HG02588 (cell line): ENCODE data around the gene ZNF462.
A peak's percentile ranks its signal among the peaks of the same experiment; 100 is the strongest.
"Not testable (repeated sequence)": the region's sequence is repeated elsewhere in the genome, so short reads cannot be mapped to it uniquely, and the experiment has no call there.

Experiments
- ATAC-seq: cut with Tn5 transposase; IDR thresholded peaks from one replicate; pipeline ENCODE4 v1.9.1; 2021; ENCODE audit warnings: mild to moderate bottlenecking, moderate library complexity; ENCODE audit not compliant: unreplicated experiment

ZNF462 gene

GRCh38 chr9:106989904-106990303, 126.9 kb downstream of the ZNF462 start:
- ATAC-seq = not testable (repeated sequence)

GRCh38 chr9:106992186-106992585, 129.2 kb downstream of the ZNF462 start:
- ATAC-seq = no peak

DNA sequence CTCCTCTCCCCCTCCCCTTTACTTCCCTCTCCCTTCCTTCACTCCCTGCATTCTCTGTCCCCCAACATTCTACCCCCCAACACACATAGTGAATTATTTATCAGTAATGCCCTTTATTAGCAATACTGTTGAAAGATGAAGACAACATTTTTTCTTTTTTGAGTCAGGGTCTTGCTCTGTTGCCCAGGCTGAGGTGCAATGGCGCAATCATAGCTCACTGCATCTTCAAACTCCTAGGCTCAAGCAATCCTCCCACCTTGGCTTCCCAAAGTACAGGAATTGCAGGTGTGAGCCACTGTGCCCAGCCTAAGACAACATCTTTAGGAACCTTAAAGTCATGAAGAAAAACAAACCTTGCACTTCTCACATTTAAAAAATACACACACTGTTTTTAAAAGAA, 130.6 kb downstream of the ZNF462 start:
- no peak for ATAC-seq

- ATAC-seq = no peak
These were observed 131.5 kb downstream of the ZNF462 start for GRCh38 chr9:106994463-106994862.

GRCh38 chr9:107000218-107000617, 137.3 kb downstream of the ZNF462 start:
- ATAC-seq = no peak

- no peak for ATAC-seq
These were observed 142.2 kb downstream of the ZNF462 start for GRCh38 chr9:107005201-107005600.

DNA sequence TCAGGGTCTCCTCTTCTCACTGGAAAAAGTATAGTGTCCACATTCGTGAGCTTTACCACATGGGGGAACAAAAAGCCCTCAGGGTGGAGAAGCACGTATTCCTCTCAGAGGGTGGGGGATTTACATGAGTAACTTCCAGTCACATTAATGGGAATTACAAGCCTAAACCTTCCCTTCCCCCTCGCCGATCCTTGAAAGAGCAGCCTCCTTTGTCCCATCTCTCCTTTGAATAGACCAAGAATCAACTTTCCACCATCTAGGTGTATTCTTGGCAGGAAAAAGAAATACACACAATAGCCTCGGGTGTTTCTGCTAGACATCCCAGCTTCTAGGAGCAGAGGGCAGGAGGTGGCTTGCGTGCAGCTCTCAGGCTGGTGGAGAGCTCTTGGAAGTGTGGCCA, 144.4 kb downstream of the ZNF462 start:
- no peak for ATAC-seq

- no peak for ATAC-seq
These were observed 145.0 kb downstream of the ZNF462 start for GRCh38 chr9:107008011-107008410.

GRCh38 chr9:107008447-107008846, 145.5 kb downstream of the ZNF462 start:
- no peak for ATAC-seq

DNA sequence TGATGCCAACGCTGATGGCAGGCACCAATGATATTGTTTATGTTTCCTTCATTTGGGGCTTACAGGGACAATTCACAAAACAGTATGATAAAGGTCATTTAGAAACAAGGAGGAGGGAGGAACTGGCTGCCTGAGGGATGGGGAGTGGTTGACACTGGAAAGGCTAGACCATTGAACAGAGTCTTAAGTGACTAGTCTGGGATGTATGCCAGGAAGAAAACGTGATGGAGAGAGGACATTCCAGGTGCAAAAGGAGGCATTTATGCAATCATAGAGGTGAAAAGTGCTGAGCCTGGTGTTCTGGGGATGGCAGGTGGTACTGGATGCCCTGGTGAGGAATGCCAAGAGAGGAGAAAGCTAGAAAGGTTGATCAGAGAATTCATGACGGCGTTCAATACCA, 153.4 kb downstream of the ZNF462 start:
- no peak for ATAC-seq

DNA sequence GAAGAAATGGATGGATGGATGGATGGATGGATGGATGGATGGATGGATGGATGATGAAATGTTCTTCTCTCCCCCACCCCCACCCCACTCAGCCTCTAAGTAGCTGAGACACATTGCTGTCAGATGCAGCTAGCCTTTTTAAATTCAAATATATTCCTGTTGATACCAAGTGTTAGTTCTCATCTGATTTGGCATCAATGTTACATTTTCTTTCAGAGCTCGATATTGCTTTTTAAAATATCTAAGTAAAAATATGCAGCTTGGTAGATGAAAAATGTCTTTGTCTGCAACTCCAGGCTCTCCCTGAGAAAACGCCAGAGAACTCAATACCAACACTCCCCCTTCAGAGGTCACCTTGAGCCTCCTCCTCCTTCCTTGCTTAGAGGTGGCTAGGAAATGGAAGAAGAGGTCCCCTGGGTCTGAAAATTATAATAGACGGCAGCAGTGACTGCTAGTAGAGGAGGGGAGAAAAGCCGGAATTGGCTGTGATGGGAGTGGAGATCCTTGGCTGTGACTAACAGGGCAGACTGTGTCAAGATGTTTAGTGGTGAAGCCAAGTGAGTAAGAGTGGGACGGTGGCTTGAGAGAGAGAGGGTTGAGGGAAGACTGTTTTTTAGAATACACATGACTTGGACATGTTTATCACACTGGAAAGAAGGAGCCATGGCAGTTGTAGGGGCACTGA, 156.0 kb downstream of the ZNF462 start:
- no peak for ATAC-seq

DNA sequence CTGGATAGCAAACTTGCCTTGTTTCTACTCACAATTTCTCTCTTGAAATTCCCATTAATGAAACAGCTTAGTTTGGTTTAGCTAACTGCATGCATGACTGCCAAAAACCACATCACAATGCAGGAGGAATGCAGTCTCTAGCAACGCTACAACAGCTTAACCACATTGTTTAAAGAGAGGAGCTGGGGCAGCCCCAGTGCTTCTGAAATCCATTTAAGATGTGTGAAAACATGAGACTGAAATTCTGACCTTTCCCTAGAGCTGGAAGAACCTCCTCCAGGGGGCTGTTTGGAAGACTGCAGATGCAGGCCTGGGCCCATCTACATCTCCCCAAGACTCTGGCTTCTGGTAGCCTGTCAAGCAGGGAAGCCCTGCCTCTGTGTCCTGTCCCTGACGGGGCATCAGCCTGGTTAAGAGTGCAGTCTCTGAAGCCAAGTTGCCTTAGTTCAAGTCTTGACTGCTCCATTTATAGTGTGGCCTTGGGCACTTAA, 157.1 kb downstream of the ZNF462 start:
- ATAC-seq = no peak

DNA sequence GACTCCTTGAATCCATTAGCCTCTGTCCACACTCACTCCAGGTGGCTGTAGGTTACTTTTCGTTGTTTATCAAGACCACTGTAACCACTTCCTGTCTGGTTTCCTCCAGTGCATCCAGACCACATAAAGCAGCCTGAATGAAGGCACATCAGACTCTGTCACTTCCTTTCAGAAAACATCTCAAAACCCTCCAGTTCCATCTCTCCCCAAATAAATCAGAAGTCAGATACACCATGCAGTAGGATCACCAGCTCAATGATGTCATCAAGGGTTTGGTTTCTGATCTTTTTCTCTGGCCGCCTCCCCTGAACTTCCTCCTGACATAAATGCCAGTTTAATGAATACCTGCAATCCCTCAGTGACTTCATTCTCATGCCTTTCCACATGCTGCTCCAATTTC, 161.2 kb downstream of the ZNF462 start:
- ATAC-seq = peak; percentile 67

GRCh38 chr9:107025260-107026035, 162.5 kb downstream of the ZNF462 start:
- no peak for ATAC-seq

- no peak for ATAC-seq
These were observed 166.2 kb downstream of the ZNF462 start for GRCh38 chr9:107029146-107029545.

- ATAC-seq = no peak
These were observed 171.0 kb downstream of the ZNF462 start for GRCh38 chr9:107033966-107034365.

- no peak for ATAC-seq
These were observed 171.9 kb downstream of the ZNF462 start for GRCh38 chr9:107034831-107035230.

- ATAC-seq = no peak
These were observed 173.4 kb downstream of the ZNF462 start for GRCh38 chr9:107036367-107036766.

DNA sequence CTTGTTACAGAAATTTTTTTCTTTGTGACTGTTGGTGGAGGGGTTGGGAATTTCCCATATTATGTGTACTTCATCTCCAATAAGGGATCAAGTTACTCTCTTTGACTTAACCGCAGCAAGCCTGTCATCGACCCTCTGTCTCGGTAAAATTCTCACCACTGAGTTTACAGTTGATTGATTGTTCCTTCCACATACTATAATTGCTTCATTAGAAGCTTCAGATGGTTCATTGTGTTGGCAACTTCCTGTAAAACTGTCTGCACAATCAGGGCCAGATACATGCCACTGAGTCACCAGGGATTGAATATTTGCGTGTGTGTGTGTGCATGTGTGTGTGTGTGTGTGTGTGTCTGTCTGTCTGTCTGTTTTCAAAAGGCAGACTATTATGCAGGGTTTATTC, 176.6 kb downstream of the ZNF462 start:
- ATAC-seq = no peak

- no peak for ATAC-seq
These were observed 179.6 kb downstream of the ZNF462 start for GRCh38 chr9:107042606-107043005.

GRCh38 chr9:107043886-107044285, 180.9 kb downstream of the ZNF462 start:
- no peak for ATAC-seq

GRCh38 chr9:107044872-107045271, 181.9 kb downstream of the ZNF462 start:
- no peak for ATAC-seq
